OCI-M2 (cell line): Measurements from ENCODE around the gene PDGFD.

Experiments used
- DNase-seq: peaks from one replicate; lab custom pipeline; 2025; ENCODE audit not compliant: unreplicated experiment; lab: John Stamatoyannopoulos, UW

The PDGFD gene

GRCh38 chr11:104146421-104146820, 17.5 kb downstream of the PDGFD start:
- no peak for DNase-seq

- no peak for DNase-seq
These were observed 18.9 kb downstream of the PDGFD start for GRCh38 chr11:104145062-104145461.

- no peak for DNase-seq
These were observed 21.2 kb downstream of the PDGFD start for GRCh38 chr11:104142698-104143097.

- DNase-seq: no peak
These were observed 27.1 kb downstream of the PDGFD start for GRCh38 chr11:104136861-104137260.

GRCh38 chr11:104134745-104135144, 29.2 kb downstream of the PDGFD start:
- DNase-seq: no peak

GRCh38 chr11:104130161-104130560, 33.8 kb downstream of the PDGFD start:
- DNase-seq: no peak

- no peak for DNase-seq
These were observed 34.8 kb downstream of the PDGFD start for GRCh38 chr11:104129145-104129544.

GRCh38 chr11:104127828-104128227, 36.1 kb downstream of the PDGFD start:
- DNase-seq: no peak

- no peak for DNase-seq
These were observed 37.5 kb downstream of the PDGFD start for GRCh38 chr11:104126464-104126863.

- no peak for DNase-seq
These were observed 39.0 kb downstream of the PDGFD start for GRCh38 chr11:104124979-104125378.

- no peak for DNase-seq
These were observed 41.1 kb downstream of the PDGFD start for GRCh38 chr11:104122836-104123235.

GRCh38 chr11:104122011-104122635, 41.8 kb downstream of the PDGFD start:
- DNase-seq: no peak

GRCh38 chr11:104120493-104121137, 43.3 kb downstream of the PDGFD start:
- no peak for DNase-seq

GRCh38 chr11:104118105-104118744, 45.7 kb downstream of the PDGFD start:
- no peak for DNase-seq

GRCh38 chr11:104113541-104113940, 50.4 kb downstream of the PDGFD start:
- DNase-seq: no peak

GRCh38 chr11:104106136-104106754, 57.7 kb downstream of the PDGFD start:
- DNase-seq: no peak

- DNase-seq: no peak
These were observed 58.8 kb downstream of the PDGFD start for GRCh38 chr11:104105155-104105554.

GRCh38 chr11:104104664-104105063, 59.3 kb downstream of the PDGFD start:
- DNase-seq: no peak

GRCh38 chr11:104104201-104104600, 59.7 kb downstream of the PDGFD start:
- DNase-seq: no peak

- no peak for DNase-seq
These were observed 65.4 kb downstream of the PDGFD start for GRCh38 chr11:104098555-104098954.

- DNase-seq: no peak
These were observed 65.8 kb downstream of the PDGFD start for GRCh38 chr11:104098132-104098531.

- no peak for DNase-seq
These were observed 67.0 kb downstream of the PDGFD start for GRCh38 chr11:104096900-104097299.
